GM12891 (cell line): Measurements from ENCODE around the gene GPR152.
A peak's percentile ranks its signal among the peaks of the same experiment; 100 is the strongest.
"Not testable (repeated sequence)": the region's sequence is repeated elsewhere in the genome, so short reads cannot be mapped to it uniquely, and the experiment has no call there.

Source experiments
- DNase-seq: peaks from one replicate; pipeline ENCODE4 v3.0.0; 2011; ENCODE audit warnings: low spot score; ENCODE audit not compliant: insufficient read length
- FAIRE-seq: peaks from 2 replicates; lab custom pipeline; 2011; peaks lifted over from hg19 to GRCh38; lab: Jason Lieb, UNC
- PAX5 ChIP-seq: IDR thresholded peaks from 2 replicates; pipeline ENCODE4 v1.6.1; 2011; ENCODE audit warnings: low read length, moderate library complexity, mild to moderate bottlenecking; ENCODE audit not compliant: insufficient read depth, severe bottlenecking
- POLR2A ChIP-seq: IDR thresholded peaks from 2 replicates; pipeline ENCODE4 v1.6.1; 2011; ENCODE audit warnings: low read depth, low read length, control low read depth
- POLR2AphosphoS5 ChIP-seq: IDR thresholded peaks from 2 replicates; pipeline ENCODE4 v1.6.1; 2011; ENCODE audit warnings: low read depth, low read length, control low read depth
- POU2F2 ChIP-seq: IDR thresholded peaks from 2 replicates; pipeline ENCODE4 v1.6.1; 2011; ENCODE audit warnings: low read depth, mild to moderate bottlenecking, control low read depth, low read length, moderate library complexity
- SPI1 ChIP-seq: IDR thresholded peaks from 2 replicates; pipeline ENCODE4 v1.6.1; 2011; ENCODE audit warnings: low read depth, low read length, control low read depth
- TAF1 ChIP-seq: IDR thresholded peaks from 2 replicates; pipeline ENCODE4 v1.6.1; 2011; ENCODE audit warnings: low read depth, low read length, control low read depth

GPR152 gene

GRCh38 chr11:67472882-67473281, 20.4 kb upstream of the GPR152 start:
- TF ChIP-seq SPI1 (no peak), POLR2AphosphoS5 (no peak), TAF1 (no peak), POU2F2 (no peak)
- no peak for FAIRE-seq
- DNase-seq: no peak

GRCh38 chr11:67470337-67471002, 17.9 kb upstream of the GPR152 start:
- DNase-seq: no peak
- TF ChIP-seq TAF1 (no peak), SPI1 (peak; percentile 72)
- peak; percentile 66 for FAIRE-seq

- TF ChIP-seq PAX5 (no peak), POU2F2 (no peak), POLR2AphosphoS5 (no peak), TAF1 (no peak), POLR2A (no peak), SPI1 (no peak)
- FAIRE-seq: no peak
Measured at GRCh38 chr11:67469508-67469811, 16.9 kb upstream of the GPR152 start.

GRCh38 chr11:67468759-67469507, 16.4 kb upstream of the GPR152 start, which contains the start of gene TMEM134:
TSS of gene TMEM134 (minus strand) at chr11:67469251. CDS start at chr11:67469192, 59 bp downstream.
- peak; percentile 92 for FAIRE-seq
- TF ChIP-seq TAF1 (no peak; the same call in 1 of the 2 replicates), POU2F2 (0 out of 2 replicates have a peak, but pooled peaks have one; percentile 6), POLR2AphosphoS5 (peak; percentile 47; the same call in 1 of the 2 replicates), POLR2A (peak; percentile 81), SPI1 (no peak), PAX5 (no peak)

More at GRCh38 chr11:67469508-67469811, 16.9 kb upstream of the GPR152 start:
- DNase-seq: no peak

GRCh38 chr11:67468456-67468758, 15.9 kb upstream of the GPR152 start:
- no peak for DNase-seq
- no peak for FAIRE-seq

More at GRCh38 chr11:67468759-67469507, 16.4 kb upstream of the GPR152 start, which contains the start of gene TMEM134:
- DNase-seq: peak; percentile 94

GRCh38 chr11:67468056-67468455, 15.5 kb upstream of the GPR152 start:
- DNase-seq (no peak), FAIRE-seq (no peak)
- no peak for TF ChIP-seq POU2F2
- no peak for TF ChIP-seq TAF1
- no peak for TF ChIP-seq PAX5
- no peak for TF ChIP-seq POLR2AphosphoS5
- no peak for TF ChIP-seq POLR2A
- no peak for TF ChIP-seq SPI1

More at GRCh38 chr11:67468456-67468758, 15.9 kb upstream of the GPR152 start:
- TF ChIP-seq SPI1: no peak
- no peak for TF ChIP-seq POLR2A
- no peak for TF ChIP-seq POLR2AphosphoS5
- TF ChIP-seq POU2F2: no peak

- FAIRE-seq (no peak), DNase-seq (no peak)
- no peak for TF ChIP-seq POU2F2
- TF ChIP-seq POLR2A: no peak
- no peak for TF ChIP-seq PAX5
- no peak for TF ChIP-seq TAF1
- TF ChIP-seq SPI1: no peak
- TF ChIP-seq POLR2AphosphoS5: no peak
Measured at GRCh38 chr11:67466962-67467771, 14.6 kb upstream of the GPR152 start.

GRCh38 chr11:67466367-67466766, 13.8 kb upstream of the GPR152 start:
- no peak for DNase-seq
- FAIRE-seq: no peak
- TF ChIP-seq POLR2A (no peak), SPI1 (no peak)

GRCh38 chr11:67465530-67465929, 13.0 kb upstream of the GPR152 start:
- FAIRE-seq, DNase-seq: not testable (repeated sequence)

- TF ChIP-seq POLR2A (no peak), PAX5 (no peak), POLR2AphosphoS5 (no peak), SPI1 (no peak), TAF1 (no peak), POU2F2 (no peak)
- FAIRE-seq: no peak
- no peak for DNase-seq
Measured at GRCh38 chr11:67465189-67465510, 12.6 kb upstream of the GPR152 start.
